ENCODE data around the gene LRRFIP2.

DNA sequence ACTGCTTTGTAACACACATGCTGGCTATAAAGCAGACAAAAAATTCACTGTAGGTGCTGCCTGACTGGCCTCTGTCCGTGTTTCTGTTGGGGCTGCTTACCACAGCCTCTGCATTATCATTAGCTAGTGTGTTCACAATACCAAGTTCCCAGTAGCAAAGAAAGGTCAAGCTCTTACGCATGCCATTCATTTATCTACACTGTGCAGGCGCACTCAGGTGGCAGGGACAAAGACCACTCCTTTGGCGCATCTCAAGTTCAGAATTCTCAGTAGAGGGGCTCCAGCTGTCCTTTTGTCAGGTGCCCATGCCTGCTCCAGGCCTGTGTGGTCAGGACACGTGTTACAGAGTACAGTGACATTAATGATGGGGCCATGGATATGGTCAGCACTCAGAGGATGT, 158.7 kb downstream of the LRRFIP2 start:
- TF ChIP-seq, protein P1, sequence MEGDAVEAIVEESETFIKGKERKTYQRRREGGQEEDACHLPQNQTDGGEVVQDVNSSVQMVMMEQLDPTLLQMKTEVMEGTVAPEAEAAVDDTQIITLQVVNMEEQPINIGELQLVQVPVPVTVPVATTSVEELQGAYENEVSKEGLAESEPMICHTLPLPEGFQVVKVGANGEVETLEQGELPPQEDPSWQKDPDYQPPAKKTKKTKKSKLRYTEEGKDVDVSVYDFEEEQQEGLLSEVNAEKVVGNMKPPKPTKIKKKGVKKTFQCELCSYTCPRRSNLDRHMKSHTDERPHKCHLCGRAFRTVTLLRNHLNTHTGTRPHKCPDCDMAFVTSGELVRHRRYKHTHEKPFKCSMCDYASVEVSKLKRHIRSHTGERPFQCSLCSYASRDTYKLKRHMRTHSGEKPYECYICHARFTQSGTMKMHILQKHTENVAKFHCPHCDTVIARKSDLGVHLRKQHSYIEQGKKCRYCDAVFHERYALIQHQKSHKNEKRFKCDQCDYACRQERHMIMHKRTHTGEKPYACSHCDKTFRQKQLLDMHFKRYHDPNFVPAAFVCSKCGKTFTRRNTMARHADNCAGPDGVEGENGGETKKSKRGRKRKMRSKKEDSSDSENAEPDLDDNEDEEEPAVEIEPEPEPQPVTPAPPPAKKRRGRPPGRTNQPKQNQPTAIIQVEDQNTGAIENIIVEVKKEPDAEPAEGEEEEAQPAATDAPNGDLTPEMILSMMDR (conservative IDR thresholded peaks at IDR 0.05 in 1 of 2, IDR thresholded peaks at IDR 0.05 in 1 of 2; ENCODE audit: low read depth in 1 of 2, low read length in 2 of 2): no peak
- TF ChIP-seq EZH2 (IDR thresholded peaks at IDR 0.05; ENCODE audit: low read length, missing control alignments): no peak

Data from fibroblast of lung (primary cell).